B cell (primary cell): Measurements from ENCODE around the gene DLG2. TPM values are rescaled to one million over a fixed set of nuclear protein-coding genes. Genes with fewer than 3 reads are reported as not detected.
"Not testable (repeated sequence)": the region's sequence is repeated elsewhere in the genome, so short reads cannot be mapped to it uniquely, and the experiment has no call there.

Source experiments
- ATAC-seq: fragments of 200-7000 bp; cut with Tn5 transposase; one replicate; pipeline ENCODE4 v1.10.0; 2021; ENCODE audit warnings: low read depth, mild to moderate bottlenecking, moderate number of reproducible peaks, moderate library complexity
- CTCF ChIA-PET: fragments of 350-600 bp; sonication (Branson Sonifier 250); formaldehyde crosslinking; loops from one replicate; lab custom pipeline; 2021; ENCODE audit warnings: antibody characterized with exemption, inconsistent platforms; lab: Charles Lee
- POLR2A ChIA-PET: fragments of 350-600 bp; sonication (Branson Sonifier 250); formaldehyde crosslinking; loops from one replicate; lab custom pipeline; 2021; ENCODE audit warnings: antibody characterized with exemption; lab: Charles Lee
- DNase-seq: peaks from one replicate; pipeline ENCODE4 v3.0.0; 2013
- H2AFZ ChIP-seq: 2 replicates; pipeline ENCODE4 v1.6.1; 2012; ENCODE audit warnings: mild to moderate bottlenecking, low read depth, low read length; ENCODE audit not compliant: insufficient read depth, poor library complexity, severe bottlenecking
- H3K27ac ChIP-seq, 2 donors: 1 replicate in 1 of 2; 2 replicates in 1 of 2; pipeline ENCODE4 v1.5.1; 2012 to 2013; ENCODE audit warnings: low read length in 2 of 2, mild to moderate bottlenecking in 2 of 2, moderate library complexity in 1 of 2
- H3K27me3 ChIP-seq, 4 experiments: fragments of 200-600 bp in 1 of 4; sonication (generic) in 1 of 4; replicated peaks in 1 of 4; 1 replicate in 2 of 4; 2 replicates in 2 of 4; pipeline versions ENCODE4 v1.6.1 to v1.7.0; 2013 to 2016; ENCODE audit warnings: low read length in 3 of 4, mild to moderate bottlenecking in 2 of 4, mixed read lengths in 1 of 4, moderate library complexity in 1 of 4; ENCODE audit not compliant: insufficient read depth in 4 of 4, control insufficient read depth in 3 of 4; ENCODE audit errors: control extremely low read depth in 1 of 4
- H3K36me3 ChIP-seq, 2 experiments: replicated peaks in 1 of 2; 1 replicate in 1 of 2; 2 replicates in 1 of 2; pipeline versions ENCODE4 v1.6.1 to v1.7.1; 2013; ENCODE audit warnings: low read length in 1 of 2; ENCODE audit not compliant: insufficient read depth in 2 of 2, control insufficient read depth in 1 of 2; ENCODE audit errors: control extremely low read depth in 1 of 2, extremely low read depth in 1 of 2
- H3K4me1 ChIP-seq, 2 donors: fragments of 200-600 bp in 1 of 2; sonication (generic) in 1 of 2; 1 replicate in 1 of 2; 2 replicates in 1 of 2; pipeline versions ENCODE4 v1.5.1 to v1.6.1; 2013 to 2017; ENCODE audit warnings: low read length in 2 of 2; ENCODE audit not compliant: control insufficient read depth in 2 of 2, insufficient read depth in 2 of 2
- H3K4me2 ChIP-seq: replicated peaks from 2 replicates; pipeline ENCODE3; 2012; ENCODE audit warnings: mild to moderate bottlenecking, low read depth, low read length; ENCODE audit not compliant: poor library complexity, severe bottlenecking
- H3K4me3 ChIP-seq, 5 experiments: fragments of 200-600 bp in 1 of 5; sonication (generic) in 1 of 5; 1 replicate in 3 of 5; 2 replicates in 2 of 5; pipeline versions ENCODE4 v1.5.1 to v1.7.0; 2011 to 2016; ENCODE audit warnings: low read length in 4 of 5, mild to moderate bottlenecking in 4 of 5, low read depth in 2 of 5, control low read depth in 1 of 5, moderate library complexity in 1 of 5; ENCODE audit not compliant: insufficient read depth in 1 of 5; ENCODE audit errors: control extremely low read depth in 1 of 5, extremely low read depth in 1 of 5
- H3K79me2 ChIP-seq: fragments of 200-600 bp; sonication (generic); one replicate; pipeline ENCODE4 v1.6.0; 2016; ENCODE audit warnings: low read length; ENCODE audit not compliant: control insufficient read depth, insufficient read depth
- H3K9ac ChIP-seq: fragments of 200-600 bp; sonication (generic); 2 replicates; pipeline ENCODE4 v1.6.1; 2017; ENCODE audit warnings: mild to moderate bottlenecking, low read length, moderate library complexity
- H3K9me3 ChIP-seq, 3 donors: one replicate each; pipeline versions ENCODE4 v1.6.1 to v1.7.1; 2013; ENCODE audit warnings: low read length in 2 of 3; ENCODE audit not compliant: control insufficient read depth in 2 of 3, insufficient read depth in 1 of 3; ENCODE audit errors: control extremely low read depth in 1 of 3
- H4K20me1 ChIP-seq: 2 replicates; pipeline ENCODE4 v1.6.0; 2012; ENCODE audit warnings: mild to moderate bottlenecking, low read length; ENCODE audit not compliant: insufficient read depth, control insufficient read depth, poor library complexity, severe bottlenecking
- H3K27ac Mint-ChIP-seq: one replicate; pipeline ENCODE4 v1.8.0; 2021; ENCODE audit warnings: mixed read lengths
- H3K27me3 Mint-ChIP-seq: one replicate; pipeline ENCODE4 v1.8.0; 2021; ENCODE audit warnings: mixed read lengths
- H3K4me1 Mint-ChIP-seq: one replicate; pipeline ENCODE4 v1.8.0; 2021; ENCODE audit warnings: mixed read lengths
- H3K4me3 Mint-ChIP-seq: one replicate; pipeline ENCODE4 v1.8.0; 2021; ENCODE audit warnings: mixed read lengths
- H3K9me3 Mint-ChIP-seq: one replicate; pipeline ENCODE4 v1.8.0; 2022; ENCODE audit warnings: mixed read lengths; ENCODE audit not compliant: insufficient read depth
- CTCF ChIP-seq: fragments of 200-600 bp; IDR thresholded peaks from one replicate; pipeline ENCODE4 v1.8.0; 2022; ENCODE audit warnings: antibody characterized with exemption, mild to moderate bottlenecking
- EZH2 ChIP-seq: IDR thresholded peaks from 2 replicates; pipeline ENCODE4 v1.6.1; 2012; ENCODE audit warnings: borderline replicate concordance, low read depth, mild to moderate bottlenecking, moderate library complexity, low read length; ENCODE audit not compliant: insufficient read depth, poor library complexity, severe bottlenecking
- WGBS: methylation state at CpG from one replicate; pipeline ENCODE4 v1.1.5; 2013; ENCODE audit warnings: missing lambda C conversion rate; ENCODE audit not compliant: insufficient coverage; 5-methylcytosine and 5-hydroxymethylcytosine counted together
- intact Hi-C: fragments of 100-400 bp; cut with micrococcal nuclease; formaldehyde crosslinking; loops from one replicate; pipeline ENCODE4 v1.10.0; 2022
- polyA plus RNA-seq: library from polyadenylated mRNA; depleted of rRNA; stranded (reverse); fragments of >200 nt; gene quantifications from 2 replicates; pipeline ENCODE4 v1.2.3, GENCODE V29; 2012
- total RNA-seq, 2 donors: library from RNA; stranded (reverse); fragments of 120-200 nt in 1 of 2; gene quantifications; 1 replicate in 1 of 2; 2 replicates in 1 of 2; pipeline versions ENCODE4 v1.2.3 to v1.2.4, GENCODE V29; 2013 to 2022

DLG2 gene
- total and polyA plus RNA-seq, 2 donors (not counting 1 experiment from before 2014, with no cell fraction given), result 0.54 to 5.4 TPM

GRCh38 chr11:85406841-85407240 is 220.3 kb downstream of the DLG2 start:
- H3K27me3 ChIP-seq, result no peaks in the 10 kb centered on the region
- POLR2A ChIA-PET, result no interaction called here
- H3K36me3 ChIP-seq, result no peaks in the 10 kb centered on the region
- no peak overlapping the region for H3K27ac ChIP-seq
- no peaks in the 10 kb centered on the region for H3K4me1 Mint-ChIP-seq
- WGBS, result 80% methylated on average over 1 of the region's 3 CpGs
- no peaks in the 10 kb centered on the region for H3K4me1 ChIP-seq
- no peaks in the 10 kb centered on the region for H4K20me1 ChIP-seq
- H3K9me3 ChIP-seq, result no peaks in the 10 kb centered on the region
- H3K27me3 Mint-ChIP-seq, result no peaks in the 10 kb centered on the region
- H2AFZ ChIP-seq, result no peak overlapping the region
- TF ChIP-seq CTCF, result no peak
- TF ChIP-seq EZH2, result no peak
- DNase-seq (no peak), ATAC-seq (no peak)
- H3K4me3 Mint-ChIP-seq, result no peak overlapping the region
- CTCF ChIA-PET, result interaction anchor here (0.7 kb wide), 1 partner anchor 30 kb away, joined by 3 read pairs; no protein-coding TSS in a partner anchor
- no peak overlapping the region for H3K4me3 ChIP-seq
- no peak overlapping the region for H3K27ac Mint-ChIP-seq
- H3K4me2 ChIP-seq, result no peak overlapping the region
- H3K9ac ChIP-seq, result no peak overlapping the region
- no peaks in the 10 kb centered on the region for H3K79me2 ChIP-seq
- no peaks in the 10 kb centered on the region for H3K9me3 Mint-ChIP-seq
- intact Hi-C loops, result no loop called here

- no peak overlapping the region for H3K4me3 Mint-ChIP-seq
- Histone ChIP-seq H3K4me3 (no peak overlapping the region), H3K4me2 (no peak overlapping the region), H3K9ac (no peak overlapping the region), H3K4me1 (no peaks in the 10 kb centered on the region), H3K27ac (no peak overlapping the region), H2AFZ (no peak overlapping the region), H3K27me3 (no peaks in the 10 kb centered on the region), H4K20me1 (no peaks in the 10 kb centered on the region), H3K79me2 (no peaks in the 10 kb centered on the region), H3K9me3 (no peaks in the 10 kb centered on the region), H3K36me3 (no peaks in the 10 kb centered on the region)
- DNase-seq (no peak), ATAC-seq (no peak)
- peaks cover 2% of the 10 kb centered on the region for H3K9me3 Mint-ChIP-seq
- CTCF ChIA-PET, result interaction anchor here (0.7 kb wide), 1 partner anchor 30 kb away, joined by 3 read pairs; no protein-coding TSS in a partner anchor
- no CpG with 5 or more reads among the region's 3 CpGs for WGBS
- POLR2A ChIA-PET, result no interaction called here
- no peak overlapping the region for H3K27ac Mint-ChIP-seq
- no peaks in the 10 kb centered on the region for H3K27me3 Mint-ChIP-seq
- H3K4me1 Mint-ChIP-seq, result no peaks in the 10 kb centered on the region
- intact Hi-C loops, result no loop called here
- no peak for TF ChIP-seq EZH2
- no peak for TF ChIP-seq CTCF
Measured at GRCh38 chr11:85406316-85406715, 220.8 kb downstream of the DLG2 start.

GRCh38 chr11:85395515-85396055 is 231.6 kb downstream of the DLG2 start:
- intact Hi-C loops, H3K9ac ChIP-seq, H3K79me2 ChIP-seq, H3K27me3 ChIP-seq, H2AFZ ChIP-seq, CTCF ChIA-PET, H3K27ac ChIP-seq, H3K4me3 Mint-ChIP-seq, H3K36me3 ChIP-seq, POLR2A ChIA-PET, H4K20me1 ChIP-seq, H3K4me1 ChIP-seq, H3K4me1 Mint-ChIP-seq, DNase-seq, H3K9me3 ChIP-seq, H3K27ac Mint-ChIP-seq, H3K4me3 ChIP-seq, ATAC-seq, H3K4me2 ChIP-seq, H3K27me3 Mint-ChIP-seq: not testable (repeated sequence)
- WGBS, result 61% methylated on average over 4 of the region's 4 CpGs
- H3K9me3 Mint-ChIP-seq, result peaks cover 13% of the 10 kb centered on the region
